NK-92 (cell line): ENCODE measurements around the gene COL4A1.

Source experiments
- DNase-seq: peaks from one replicate; lab custom pipeline; 2025; ENCODE audit not compliant: unreplicated experiment; lab: John Stamatoyannopoulos, UW

Gene COL4A1

DNA sequence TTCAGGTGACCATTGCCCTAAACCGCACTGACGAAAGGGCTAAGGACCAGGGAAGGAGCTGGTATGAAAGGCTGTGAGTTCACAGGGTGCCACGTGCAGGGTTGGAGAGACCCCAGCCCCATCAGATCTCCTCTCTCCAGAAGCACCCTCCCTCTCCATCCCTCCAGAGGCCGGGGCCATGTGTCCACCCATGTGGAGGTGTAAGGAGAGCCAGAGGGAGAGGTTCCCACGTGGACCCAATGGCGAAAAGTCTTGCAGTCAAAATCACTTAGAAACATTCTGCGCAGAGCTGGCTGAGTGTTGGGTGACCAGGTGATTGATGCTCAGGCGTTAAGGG is 168.3 kb downstream of the COL4A1 start:
- DNase-seq, result no peak

DNA sequence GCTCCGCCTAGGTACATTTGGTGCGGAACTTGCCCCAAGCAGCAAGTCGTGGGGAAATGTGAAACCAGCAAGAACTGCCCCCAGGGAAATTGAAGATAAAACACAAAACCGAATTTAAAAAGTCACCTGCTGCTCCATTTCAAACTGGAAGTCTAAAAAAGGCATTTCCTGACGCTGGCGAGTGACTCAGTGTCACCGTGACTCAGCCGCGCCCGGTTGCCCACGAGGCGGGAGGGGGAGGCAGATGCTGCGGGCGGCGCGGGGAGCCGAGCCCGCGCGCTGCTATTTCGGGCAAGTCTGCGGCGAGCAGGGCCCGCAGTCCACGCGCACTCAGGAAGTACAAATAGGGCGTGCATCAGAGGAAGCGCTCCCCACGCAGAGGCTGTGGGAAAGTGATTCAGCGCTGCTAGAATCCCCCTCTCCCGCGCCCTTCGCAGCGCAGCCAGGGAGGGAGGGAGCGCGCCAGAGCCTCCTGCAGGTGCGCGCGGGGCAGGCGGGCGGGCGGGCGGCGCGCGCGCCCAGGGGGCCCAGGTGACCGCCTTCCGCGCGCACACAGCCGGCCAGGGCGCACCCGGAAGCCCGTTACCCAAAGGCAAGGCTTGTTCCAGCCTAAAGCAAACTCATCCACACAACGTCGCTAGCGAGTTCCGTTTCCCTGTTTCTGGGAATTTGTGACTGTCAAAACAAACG is 168.8 kb downstream of the COL4A1 start:
- no peak for DNase-seq

- DNase-seq, result no peak
These were observed 169.3 kb downstream of the COL4A1 start for GRCh38 chr13:110137680-110138009.

GRCh38 chr13:110136660-110137585 is 170.0 kb downstream of the COL4A1 start:
- no peak for DNase-seq

DNA sequence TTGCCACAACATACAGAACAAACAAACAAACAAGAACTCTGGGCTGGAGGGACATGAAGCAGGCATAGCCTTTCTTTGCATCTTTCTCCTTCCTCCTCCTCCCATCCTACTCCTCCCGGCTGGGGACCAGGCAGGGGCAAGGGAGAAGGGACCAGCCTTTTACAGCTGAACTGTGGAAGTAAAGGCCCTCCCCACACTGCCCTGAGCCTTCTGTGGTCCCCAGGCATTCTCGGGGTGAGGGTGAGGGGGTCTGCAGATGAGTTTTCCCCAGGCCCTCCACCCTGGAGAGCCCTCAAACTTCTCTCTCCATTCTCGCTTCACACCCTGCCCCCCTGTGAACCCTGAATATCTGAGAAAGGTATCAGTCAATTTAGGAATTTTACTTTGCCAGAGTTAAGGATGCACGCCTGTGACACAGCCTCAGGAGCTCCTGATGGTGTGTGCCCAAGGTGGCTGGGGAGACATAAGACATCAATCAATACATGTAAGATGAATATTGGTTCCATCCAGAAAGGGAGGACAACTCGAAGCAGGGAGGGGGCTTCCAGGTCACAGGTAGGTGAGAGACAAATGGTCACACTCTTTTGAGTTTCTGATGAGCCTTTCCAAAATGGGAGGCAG is 170.9 kb downstream of the COL4A1 start:
- DNase-seq, result no peak

- DNase-seq, result no peak
These were observed 172.2 kb downstream of the COL4A1 start for GRCh38 chr13:110134801-110135200.

- no peak for DNase-seq
These were observed 173.3 kb downstream of the COL4A1 start for GRCh38 chr13:110133425-110134235.

GRCh38 chr13:110132225-110132982 is 174.6 kb downstream of the COL4A1 start:
- DNase-seq, result no peak

GRCh38 chr13:110131424-110131823 is 175.5 kb downstream of the COL4A1 start:
- no peak for DNase-seq

GRCh38 chr13:110130431-110130830 is 176.5 kb downstream of the COL4A1 start:
- no peak for DNase-seq

DNA sequence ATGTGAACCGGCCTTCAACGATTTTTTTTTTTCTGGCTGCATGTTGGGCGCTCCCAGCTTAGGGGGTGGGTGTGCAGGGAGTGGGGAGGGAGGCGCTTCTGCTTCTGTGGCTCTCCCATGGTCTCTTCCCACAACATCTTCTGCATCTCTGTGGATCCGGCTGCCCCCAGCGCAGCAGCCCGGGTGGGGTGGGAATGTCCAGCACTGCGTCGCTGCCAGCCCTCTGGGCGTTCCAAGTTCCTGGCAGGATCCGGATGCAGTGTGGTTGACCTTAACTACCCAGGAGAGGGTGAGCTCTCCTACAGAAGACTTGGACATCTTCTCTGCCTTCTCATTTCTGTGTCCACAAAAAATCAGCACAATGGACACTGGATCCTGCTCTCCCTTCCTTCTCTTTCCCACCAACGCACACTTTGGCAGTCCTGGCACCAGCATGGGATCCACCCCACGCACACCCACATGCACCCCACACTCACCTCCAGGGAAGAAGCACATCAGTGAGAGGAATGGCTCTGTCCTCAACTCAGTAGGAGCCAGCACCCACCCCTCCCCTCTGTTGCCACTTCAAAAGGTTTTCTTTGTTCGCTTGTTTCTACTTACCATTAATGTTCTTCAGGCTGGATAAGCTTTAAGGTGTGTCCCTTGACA is 177.3 kb downstream of the COL4A1 start:
- DNase-seq, result no peak

- DNase-seq, result no peak
These were observed 177.9 kb downstream of the COL4A1 start for GRCh38 chr13:110129076-110129475.

DNA sequence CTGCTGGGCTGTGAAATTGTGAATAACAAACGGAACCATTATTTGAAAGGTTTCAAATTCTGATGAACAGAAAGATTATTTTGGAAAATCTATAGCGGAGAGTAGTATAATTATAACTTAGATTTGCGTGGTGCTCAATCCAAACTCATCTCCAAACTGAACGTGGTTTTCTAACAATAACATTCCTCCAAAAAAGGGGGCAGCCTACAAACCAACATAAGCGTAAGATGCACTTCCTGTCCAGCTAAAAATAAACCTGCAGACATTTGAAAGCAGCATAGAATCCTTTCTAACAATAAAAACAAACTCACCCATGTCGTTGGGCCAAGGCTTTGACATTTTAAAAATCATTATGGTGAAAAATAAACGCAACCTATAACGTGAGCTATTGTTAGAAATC is 178.4 kb downstream of the COL4A1 start:
- no peak for DNase-seq

GRCh38 chr13:110127986-110128511 is 178.9 kb downstream of the COL4A1 start:
- DNase-seq, result no peak

- no peak for DNase-seq
These were observed 180.5 kb downstream of the COL4A1 start for GRCh38 chr13:110126391-110126961.

DNA sequence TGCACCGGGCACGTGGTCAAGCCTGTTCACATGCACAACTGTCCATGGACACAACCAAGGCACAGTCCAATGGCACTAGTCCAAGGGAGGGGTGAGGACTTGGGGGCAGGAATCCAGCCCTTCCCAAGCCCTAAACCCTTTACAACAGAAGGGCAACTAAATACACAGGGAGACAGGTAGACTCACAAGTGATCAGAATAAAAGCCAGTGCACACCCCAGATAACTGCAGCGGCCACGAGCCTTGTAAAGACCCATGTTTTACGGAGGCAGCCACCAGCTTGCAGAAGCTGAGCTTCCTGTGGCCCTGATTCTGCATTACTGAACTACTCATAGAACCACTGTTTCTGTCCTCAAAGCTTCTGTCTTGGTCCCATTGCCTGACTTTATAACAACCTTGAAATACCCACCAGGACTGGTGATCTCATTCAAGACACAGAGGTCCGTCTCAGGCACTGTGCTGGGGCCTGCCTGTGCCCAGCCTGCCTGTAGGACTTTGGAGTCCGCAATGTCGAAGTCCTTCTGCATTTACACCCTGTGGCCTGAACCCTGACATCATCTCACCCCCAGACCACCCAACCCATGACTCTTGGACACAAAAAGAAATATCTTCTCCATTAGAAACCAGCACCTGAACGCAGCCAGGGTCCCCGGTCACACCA is 181.2 kb downstream of the COL4A1 start:
- no peak for DNase-seq

GRCh38 chr13:110125157-110125556 is 181.8 kb downstream of the COL4A1 start:
- DNase-seq, result no peak

GRCh38 chr13:110124201-110124940 is 182.6 kb downstream of the COL4A1 start:
- DNase-seq, result no peak
